Stomach (tissue), 9 donors: ENCODE data around the gene KEL. TPM values are rescaled to one million over a fixed set of nuclear protein-coding genes. Genes with fewer than 3 reads are reported as not detected.

ENCODE experiments used
- DNase-seq, 2 donors: peaks; one replicate each; pipeline versions ENCODE4 v3.0.0 to v3.0.0-alpha.2; 2013 to 2019
- H3K27ac ChIP-seq, 5 donors: fragments of 200-600 bp in 4 of 5; sonication (generic) in 4 of 5; one replicate each; pipeline ENCODE4 v1.5.1; 2013 to 2019; ENCODE audit warnings: mild to moderate bottlenecking in 1 of 5, moderate library complexity in 1 of 5
- H3K27me3 ChIP-seq, 3 donors: fragments of 200-600 bp; sonication (generic); one replicate each; pipeline ENCODE4 v1.5.1; 2017 to 2019; ENCODE audit warnings: mixed run types in 1 of 3
- H3K36me3 ChIP-seq, 4 donors: fragments of 200-600 bp; sonication (generic); 1 replicate in 3 of 4; 2 replicates in 1 of 4; pipeline ENCODE4 v1.5.1; 2016 to 2019
- H3K4me1 ChIP-seq, 4 donors: fragments of 200-600 bp; sonication (generic); one replicate each; pipeline ENCODE4 v1.5.1; 2016 to 2019
- H3K4me3 ChIP-seq, 4 donors: fragments of 200-600 bp; sonication (generic) in 3 of 4; one replicate each; pipeline ENCODE4 v1.5.1; 2016 to 2019; ENCODE audit warnings: mild to moderate bottlenecking in 1 of 4
- H3K9me3 ChIP-seq, 4 donors: fragments of 200-600 bp; sonication (generic); one replicate each; pipeline ENCODE4 v1.5.1; 2016 to 2019
- CTCF ChIP-seq, 7 experiments: fragments of 450-650 bp in 4 of 7; fragments of 200-600 bp in 3 of 7; sonication (generic) in 3 of 7; IDR thresholded peaks; one replicate each; pipeline ENCODE4 v1.5.1; 2016 to 2019; ENCODE audit warnings: antibody characterized with exemption in 7 of 7, control low read depth in 2 of 7, mild to moderate bottlenecking in 1 of 7
- EP300 ChIP-seq: sonication (generic); formaldehyde crosslinking; IDR thresholded peaks from one replicate; pipeline ENCODE4 v1.6.1; 2017; ENCODE audit warnings: antibody characterized with exemption
- POLR2A ChIP-seq, 4 donors: fragments of 450-650 bp; IDR thresholded peaks; one replicate each; pipeline ENCODE4 v1.6.1; 2016; ENCODE audit warnings: antibody characterized with exemption in 4 of 4, control low read depth in 2 of 4, mild to moderate bottlenecking in 1 of 4, moderate library complexity in 1 of 4
- POLR2AphosphoS5 ChIP-seq, 3 donors: sonication (generic); formaldehyde crosslinking; IDR thresholded peaks; one replicate each; pipeline ENCODE4 v1.6.1; 2016; ENCODE audit warnings: antibody characterized with exemption in 3 of 3
- WGBS, 5 donors: extraction: QIAGEN DNeasy Blood & Tissue Kit in 3 of 5; methylation state at CpG; one replicate each; pipeline versions ENCODE4 v1.1.5 to v1.1.7; 2013 to 2018; 5-methylcytosine and 5-hydroxymethylcytosine counted together
- intact Hi-C: fragments of 100-400 bp; cut with DNase I; formaldehyde crosslinking; loops from one replicate; pipeline ENCODE4 v1.15.1; 2023; ENCODE audit warnings: low total_unique reads
- polyA plus RNA-seq, 3 donors: library from polyadenylated mRNA; stranded (reverse); fragments of 200-250 nt; gene quantifications; one replicate each; pipeline ENCODE4 v1.2.3, GENCODE V29; 2013
- total RNA-seq, 5 donors: library from RNA; depleted of rRNA; stranded (reverse); fragments of >200 nt; gene quantifications; one replicate each; pipeline versions ENCODE4 v1.1.0 to v1.2.3, GENCODE V29; 2014 to 2016
- donor health status: healthy with polysubstance abuse.
- donor health status: Bipolar disorder and iron deficiency.
- donor health status: healthy.

Gene KEL
- total and polyA plus RNA-seq, 8 donors = 0.85 to 1.5 TPM; not detected in 6

DNA sequence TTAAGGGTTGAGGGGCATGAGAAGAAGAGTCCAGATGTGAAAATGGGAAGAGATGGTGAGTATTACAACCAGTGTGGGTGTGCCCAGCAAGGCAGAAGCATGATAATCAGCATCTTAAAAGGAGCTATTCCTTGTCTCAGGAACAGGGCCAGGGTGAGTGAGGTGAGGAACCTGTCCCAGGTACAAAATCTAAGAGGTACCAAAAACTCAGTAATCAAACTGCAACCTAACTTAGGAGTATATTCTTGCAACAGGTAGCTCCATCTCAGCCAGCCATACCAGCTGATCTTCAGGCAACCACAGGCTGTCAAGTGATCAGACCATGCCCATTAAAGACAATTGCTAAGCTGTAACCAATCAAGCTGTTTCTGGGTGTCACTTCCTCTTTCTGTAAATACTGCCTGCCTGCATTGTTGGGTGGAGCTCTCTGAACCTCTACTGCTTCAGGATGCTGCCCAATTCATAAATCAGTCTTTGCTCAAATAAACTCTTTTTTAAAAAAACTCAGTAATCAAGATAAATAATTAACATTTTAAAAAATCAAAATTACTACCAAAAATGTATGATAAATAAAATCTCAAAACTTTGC is 7.4 kb downstream of the KEL start:
- no peak for TF ChIP-seq POLR2A (IDR thresholded peaks at IDR 0.05)
- DNase-seq = no peak
- Histone ChIP-seq H3K36me3 (no peaks in the 10 kb centered on the region), H3K9me3 (peaks cover 0 to 15% (median 6%) of the 10 kb centered on the region in 4 donors), H3K27me3 (no peaks in the 10 kb centered on the region), H3K27ac (no peak overlapping the region), H3K4me3 (no peak overlapping the region), H3K4me1 (peaks cover 0 to 8% (median 3%) of the 10 kb centered on the region in 4 donors)
- intact Hi-C loops = no loop called here

DNA sequence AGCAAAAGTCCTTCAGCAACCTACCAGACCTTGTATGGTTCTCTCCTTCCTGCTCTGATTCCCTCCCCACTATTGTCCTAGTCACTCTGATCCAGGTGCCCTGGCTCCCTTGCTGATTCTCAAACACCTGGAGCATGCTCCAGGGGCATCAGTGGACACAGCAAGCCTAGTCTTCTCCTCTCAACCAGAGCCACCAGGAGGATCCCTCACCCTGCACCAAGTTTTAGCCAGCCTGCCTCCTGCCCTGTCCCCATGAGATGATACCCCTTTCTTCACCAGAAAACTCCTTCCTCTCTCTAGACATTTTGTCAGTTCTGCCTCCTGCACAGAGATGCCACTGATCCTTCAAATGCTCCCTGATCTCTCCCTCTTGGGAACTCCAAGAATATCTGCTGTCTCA is 11.9 kb downstream of the KEL start:
- Histone ChIP-seq H3K27me3 (no peaks in the 10 kb centered on the region), H3K9me3 (peaks cover 0 to 8% (median 5%) of the 10 kb centered on the region in 4 donors), H3K36me3 (no peaks in the 10 kb centered on the region), H3K27ac (no peak overlapping the region), H3K4me1 (no peaks in the 10 kb centered on the region), H3K4me3 (no peak overlapping the region)
- peak in 1 of 2 donors; percentile 10 for DNase-seq
- TF ChIP-seq POLR2AphosphoS5 (IDR thresholded peaks at IDR 0.05) (no peak), CTCF (IDR thresholded peaks at IDR 0.05) (no peak), EP300 (no peak), POLR2A (IDR thresholded peaks at IDR 0.05) (no peak)
- intact Hi-C loops = no loop called here

DNA sequence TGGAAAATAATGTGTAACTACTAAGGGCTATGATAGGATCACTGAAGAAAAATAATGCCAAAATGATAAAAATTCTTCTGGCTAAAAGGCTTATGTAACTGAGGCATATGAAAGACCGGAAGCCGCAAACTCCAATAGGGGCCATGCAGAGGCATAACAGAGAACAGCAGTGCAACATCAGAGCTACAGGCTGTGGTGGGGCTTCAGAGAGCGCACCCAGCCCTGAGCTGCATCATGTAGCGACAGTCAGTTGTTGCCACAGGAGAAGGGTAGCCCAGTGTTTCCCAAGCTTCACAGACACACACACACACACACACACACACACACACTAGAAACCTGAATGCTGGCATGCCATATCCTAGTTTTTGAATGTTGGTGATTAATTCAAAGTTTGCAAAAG is 13.6 kb downstream of the KEL start:
- no peak overlapping the region for H3K27ac ChIP-seq
- H3K9me3 ChIP-seq = no peaks in the 10 kb centered on the region
- DNase-seq = no peak
- intact Hi-C loops = no loop called here
- no peak overlapping the region for H3K4me3 ChIP-seq
- H3K36me3 ChIP-seq = no peaks in the 10 kb centered on the region
- whole genome bisulfite sequencing, 5 donors = 87 to 97% (median 95%) methylated on average over 4 of the region's 4 CpGs
- H3K27me3 ChIP-seq = peaks cover 0 to 4% (median 0%) of the 10 kb centered on the region in 3 donors
- TF ChIP-seq CTCF (IDR thresholded peaks at IDR 0.05) (no peak), POLR2A (IDR thresholded peaks at IDR 0.05) (no peak), POLR2AphosphoS5 (IDR thresholded peaks at IDR 0.05) (no peak), EP300 (no peak)
- no peaks in the 10 kb centered on the region for H3K4me1 ChIP-seq

- intact Hi-C loops = no loop called here
- TF ChIP-seq POLR2A (IDR thresholded peaks at IDR 0.05) (no peak), CTCF (IDR thresholded peaks at IDR 0.05) (no peak), POLR2AphosphoS5 (IDR thresholded peaks at IDR 0.05) (no peak), EP300 (no peak)
- WGBS, 5 donors = 62 to 76% (median 74%) methylated on average over 3 of the region's 3 CpGs
- Histone ChIP-seq H3K27ac (no peak overlapping the region), H3K4me1 (no peaks in the 10 kb centered on the region), H3K4me3 (no peak overlapping the region), H3K27me3 (peaks cover 0 to 4% (median 0%) of the 10 kb centered on the region in 3 donors), H3K9me3 (no peaks in the 10 kb centered on the region), H3K36me3 (no peaks in the 10 kb centered on the region)
- no peak for DNase-seq
Observed at GRCh38 chr7:142945001-142945400, 17.2 kb downstream of the KEL start.

DNA sequence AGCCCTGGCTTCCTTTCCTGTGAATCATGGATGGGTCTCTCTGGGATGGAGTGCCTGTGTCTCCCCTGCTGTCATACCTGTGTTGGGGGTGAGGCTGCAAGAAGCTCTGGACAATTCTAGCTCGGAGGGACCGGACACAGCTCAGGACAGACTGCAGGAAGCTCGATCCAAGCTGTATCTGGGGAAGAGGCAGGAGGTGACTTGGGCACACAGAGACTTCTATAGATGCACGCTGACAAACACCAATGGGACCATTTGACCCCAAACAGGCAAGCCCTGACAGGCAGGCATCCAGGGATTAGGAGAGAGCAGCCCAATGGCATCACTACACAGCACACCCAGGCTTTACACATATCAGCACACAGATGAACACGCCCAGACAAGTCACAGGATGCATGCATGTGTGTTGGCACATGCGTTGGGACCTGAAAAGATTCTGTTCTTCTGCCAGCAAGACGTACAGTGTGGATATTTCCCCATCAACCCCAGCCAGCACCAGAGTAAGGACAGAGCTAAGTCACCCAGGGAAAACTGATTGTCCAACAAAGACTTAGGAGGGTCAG is 18.4 kb downstream of the KEL start:
- no peaks in the 10 kb centered on the region for H3K36me3 ChIP-seq
- no peaks in the 10 kb centered on the region for H3K4me1 ChIP-seq
- no peak overlapping the region for H3K4me3 ChIP-seq
- WGBS, 5 donors = 76 to 83% (median 80%) methylated on average over 7 of the region's 7 CpGs
- peaks cover 0 to 4% (median 0%) of the 10 kb centered on the region in 3 donors for H3K27me3 ChIP-seq
- H3K27ac ChIP-seq = no peak overlapping the region
- TF ChIP-seq EP300 = no peak
- TF ChIP-seq POLR2A (IDR thresholded peaks at IDR 0.05) = no peak
- no peak for TF ChIP-seq POLR2AphosphoS5 (IDR thresholded peaks at IDR 0.05)
- TF ChIP-seq CTCF (IDR thresholded peaks at IDR 0.05) = no peak
- peak in 1 of 2 donors; percentile 13 for DNase-seq
- intact Hi-C loops = no loop called here
- H3K9me3 ChIP-seq = no peaks in the 10 kb centered on the region
